Mucosa of stomach (tissue), 1 donor: ENCODE data around the gene SF3B2.

ENCODE experiments used
- H3K27me3 ChIP-seq: one replicate; pipeline ENCODE4 v1.7.0; 2013; ENCODE audit warnings: mild to moderate bottlenecking, low read length; ENCODE audit not compliant: control insufficient read depth, insufficient read depth
- H3K36me3 ChIP-seq: one replicate; pipeline ENCODE4 v1.7.0; 2013; ENCODE audit warnings: low read length; ENCODE audit not compliant: control insufficient read depth, insufficient read depth
- H3K4me1 ChIP-seq: one replicate; pipeline ENCODE4 v1.7.0; 2013; ENCODE audit warnings: mild to moderate bottlenecking, low read length; ENCODE audit not compliant: control insufficient read depth, insufficient read depth
- H3K4me3 ChIP-seq: one replicate; pipeline ENCODE4 v1.7.0; 2013; ENCODE audit warnings: low read length
- H3K9ac ChIP-seq: one replicate; pipeline ENCODE4 v1.7.0; 2013; ENCODE audit warnings: mild to moderate bottlenecking, low read length, moderate library complexity
- H3K9me3 ChIP-seq: one replicate; pipeline ENCODE4 v1.7.0; 2013; ENCODE audit warnings: mild to moderate bottlenecking, low read length, moderate library complexity; ENCODE audit not compliant: control insufficient read depth
- donor health status: Pancreatic carcinoma.

SF3B2 gene

DNA sequence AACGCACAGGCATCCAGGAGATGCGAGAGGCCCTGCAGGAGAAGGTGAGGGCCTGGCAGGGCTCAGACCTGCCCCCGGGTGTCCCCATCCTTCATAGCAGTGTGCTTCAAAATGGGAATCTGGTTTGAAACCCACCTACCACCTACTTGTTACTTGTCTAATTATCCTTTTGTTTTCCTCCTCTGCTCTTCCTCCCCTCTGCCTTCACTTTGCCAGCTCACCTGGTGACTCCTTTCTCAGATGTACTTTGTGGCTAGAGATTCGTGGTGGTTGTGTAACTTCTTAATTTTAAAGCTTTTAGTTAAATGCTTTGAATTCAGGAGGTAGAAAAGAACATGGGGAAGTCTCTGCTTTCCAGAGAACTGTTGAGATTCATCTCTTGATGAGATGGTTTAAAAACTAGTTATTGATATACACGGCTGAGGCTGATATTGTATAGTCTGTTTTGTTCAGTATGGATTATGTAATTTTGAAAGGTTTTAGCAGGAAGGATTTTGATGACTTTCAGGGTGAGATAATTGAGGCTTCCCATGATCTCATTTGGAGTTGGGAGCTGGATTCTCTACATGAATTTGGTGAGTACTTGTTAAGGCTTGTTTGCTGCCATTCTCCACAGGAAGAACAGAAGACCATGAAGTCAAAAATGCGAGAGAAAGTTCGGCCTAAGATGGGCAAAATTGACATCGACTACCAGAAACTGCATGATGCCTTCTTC is 8.0 kb downstream of the SF3B2 start:
- Histone ChIP-seq H3K9me3 (no peaks in the 10 kb centered on the region), H3K4me3 (no peak overlapping the region), H3K4me1 (no peaks in the 10 kb centered on the region), H3K27me3 (no peaks in the 10 kb centered on the region), H3K9ac (no peak overlapping the region), H3K36me3 (peaks cover 56% of the 10 kb centered on the region)

DNA sequence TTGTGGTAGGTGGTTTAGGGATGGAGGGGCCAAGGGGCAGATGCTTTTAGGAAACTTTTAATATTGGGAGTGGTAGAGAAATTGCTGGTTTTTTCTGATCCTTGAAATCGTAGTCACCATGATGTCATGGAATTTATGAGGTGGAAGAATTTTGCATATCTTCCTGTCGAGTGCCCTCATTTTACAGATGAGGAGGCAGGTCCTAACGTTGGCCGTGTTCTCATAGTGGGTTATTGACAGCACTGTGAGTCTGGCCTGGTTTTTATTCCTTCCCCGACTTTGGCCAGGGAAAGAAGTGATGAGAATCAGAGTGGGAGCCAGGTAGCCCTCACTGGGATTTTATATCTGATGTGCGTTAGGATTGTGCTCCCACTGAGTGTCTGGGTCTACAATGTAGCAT is 9.1 kb downstream of the SF3B2 start:
- Histone ChIP-seq H3K9ac (no peak overlapping the region), H3K27me3 (no peaks in the 10 kb centered on the region), H3K9me3 (no peaks in the 10 kb centered on the region), H3K4me1 (no peaks in the 10 kb centered on the region), H3K4me3 (no peak overlapping the region), H3K36me3 (peaks cover 52% of the 10 kb centered on the region)

DNA sequence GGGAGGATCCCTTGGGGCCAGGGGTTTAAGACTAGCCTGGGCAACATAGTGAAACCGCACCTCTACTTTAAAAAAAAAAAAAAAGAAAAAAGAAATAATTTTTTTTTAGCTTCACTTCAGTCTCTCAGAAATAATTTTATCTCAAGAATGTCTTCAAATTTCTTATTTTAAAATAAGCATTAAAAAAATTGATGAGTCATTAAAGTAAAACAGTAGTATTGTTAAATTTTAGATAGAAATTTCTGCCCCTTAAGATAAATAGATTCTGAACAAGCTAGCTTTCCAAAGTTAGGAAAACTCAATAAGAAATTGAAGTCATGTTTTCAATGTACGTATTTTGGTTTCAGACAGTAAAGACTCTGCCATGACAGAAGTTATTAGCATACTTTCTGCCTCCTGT is 10.2 kb downstream of the SF3B2 start:
- Histone ChIP-seq H3K36me3 (peaks cover 54% of the 10 kb centered on the region), H3K4me3 (no peak overlapping the region), H3K4me1 (no peaks in the 10 kb centered on the region), H3K27me3 (no peaks in the 10 kb centered on the region), H3K9me3 (no peaks in the 10 kb centered on the region), H3K9ac (no peak overlapping the region)

DNA sequence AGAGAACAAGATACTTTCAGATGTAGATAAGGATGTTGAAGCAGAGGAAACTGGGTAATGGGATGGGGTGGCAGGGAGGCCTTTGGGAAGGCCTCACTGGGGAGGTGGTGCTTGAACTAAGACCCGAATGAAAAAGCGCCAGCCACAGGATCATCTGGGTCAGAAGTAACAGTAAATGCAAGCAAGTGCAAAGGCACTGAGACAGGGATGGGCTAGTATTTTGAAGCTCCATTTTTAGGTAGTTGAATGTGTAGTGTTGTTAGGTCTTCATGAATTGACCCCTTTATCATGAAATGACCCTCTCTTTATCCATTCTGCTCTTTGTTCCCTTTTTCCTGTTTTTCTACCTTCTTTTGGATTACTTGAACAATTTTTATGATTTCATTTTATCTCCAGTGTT is 11.7 kb downstream of the SF3B2 start:
- H3K36me3 ChIP-seq = peaks cover 47% of the 10 kb centered on the region
- H3K27me3 ChIP-seq = no peaks in the 10 kb centered on the region
- H3K4me1 ChIP-seq = peaks cover 13% of the 10 kb centered on the region
- H3K4me3 ChIP-seq = no peak overlapping the region
- no peaks in the 10 kb centered on the region for H3K9me3 ChIP-seq
- H3K9ac ChIP-seq = no peak overlapping the region

DNA sequence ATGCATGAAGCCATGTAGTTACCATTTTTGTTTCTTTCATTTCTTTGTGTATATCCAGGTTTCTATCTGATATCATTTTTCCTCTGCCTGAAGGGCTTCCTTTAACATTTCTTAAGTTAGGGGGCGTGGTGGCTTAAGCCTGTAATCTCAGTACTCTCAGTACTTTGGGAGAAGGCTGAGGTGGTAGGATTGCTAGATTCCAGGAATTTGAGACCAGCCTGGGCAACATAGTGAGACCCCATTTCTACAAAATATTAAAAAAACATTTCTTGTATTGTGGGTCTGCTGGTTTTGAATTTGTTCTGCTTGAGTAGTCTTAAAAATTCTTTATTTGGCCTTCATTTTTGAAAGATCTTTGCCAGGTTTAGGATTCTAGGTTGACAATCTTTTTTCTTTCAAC is 12.4 kb downstream of the SF3B2 start:
- H3K4me3 ChIP-seq = no peak overlapping the region
- H3K9ac ChIP-seq = no peak overlapping the region
- no peaks in the 10 kb centered on the region for H3K27me3 ChIP-seq
- H3K9me3 ChIP-seq = no peaks in the 10 kb centered on the region
- peaks cover 40% of the 10 kb centered on the region for H3K36me3 ChIP-seq
- H3K4me1 ChIP-seq = peaks cover 19% of the 10 kb centered on the region

DNA sequence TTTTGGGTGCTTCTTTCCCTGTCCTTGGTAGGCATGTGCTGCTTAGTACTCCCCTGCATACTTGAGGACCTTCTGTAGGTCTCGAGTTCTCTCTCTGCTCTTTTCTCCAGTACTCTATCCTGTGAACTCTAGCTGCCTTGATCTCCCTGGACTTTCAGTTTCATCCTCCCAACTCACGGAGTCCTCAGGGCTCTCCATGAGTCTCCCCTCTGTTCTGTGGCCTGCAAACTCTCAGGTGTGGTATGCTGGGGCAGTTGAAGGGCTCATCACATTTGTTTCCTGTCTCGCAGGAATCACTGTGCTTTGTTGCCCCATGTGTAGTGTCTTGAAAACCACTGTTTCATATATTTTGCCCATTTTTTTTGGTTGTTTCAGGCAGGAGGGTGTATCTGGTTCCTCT is 14.6 kb downstream of the SF3B2 start:
- H3K27me3 ChIP-seq = no peaks in the 10 kb centered on the region
- peaks cover 26% of the 10 kb centered on the region for H3K4me1 ChIP-seq
- no peak overlapping the region for H3K4me3 ChIP-seq
- no peaks in the 10 kb centered on the region for H3K9me3 ChIP-seq
- H3K36me3 ChIP-seq = peaks cover 26% of the 10 kb centered on the region
- no peak overlapping the region for H3K9ac ChIP-seq

DNA sequence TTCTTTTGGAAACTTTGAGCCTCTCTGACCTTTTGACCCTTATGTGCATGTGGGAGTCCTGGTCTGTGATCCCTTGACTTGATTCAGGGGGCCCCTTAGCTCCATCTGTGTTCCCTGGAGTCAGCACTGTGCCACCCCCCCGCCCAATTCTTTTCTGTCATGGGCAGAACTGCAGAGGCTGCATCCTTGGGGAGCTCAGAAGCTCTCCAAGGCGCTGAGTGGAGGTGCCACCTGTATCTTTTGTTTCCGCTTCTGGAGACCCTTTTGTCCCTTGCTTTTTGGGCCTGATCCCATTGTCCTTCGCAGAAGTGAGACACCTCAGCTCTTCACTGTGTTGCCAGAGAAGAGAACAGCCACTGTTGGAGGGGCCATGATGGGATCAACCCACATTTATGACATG is 15.5 kb downstream of the SF3B2 start:
- Histone ChIP-seq H3K4me1 (peaks cover 27% of the 10 kb centered on the region), H3K27me3 (no peaks in the 10 kb centered on the region), H3K4me3 (no peak overlapping the region), H3K9me3 (no peaks in the 10 kb centered on the region), H3K36me3 (peaks cover 26% of the 10 kb centered on the region), H3K9ac (no peak overlapping the region)

DNA sequence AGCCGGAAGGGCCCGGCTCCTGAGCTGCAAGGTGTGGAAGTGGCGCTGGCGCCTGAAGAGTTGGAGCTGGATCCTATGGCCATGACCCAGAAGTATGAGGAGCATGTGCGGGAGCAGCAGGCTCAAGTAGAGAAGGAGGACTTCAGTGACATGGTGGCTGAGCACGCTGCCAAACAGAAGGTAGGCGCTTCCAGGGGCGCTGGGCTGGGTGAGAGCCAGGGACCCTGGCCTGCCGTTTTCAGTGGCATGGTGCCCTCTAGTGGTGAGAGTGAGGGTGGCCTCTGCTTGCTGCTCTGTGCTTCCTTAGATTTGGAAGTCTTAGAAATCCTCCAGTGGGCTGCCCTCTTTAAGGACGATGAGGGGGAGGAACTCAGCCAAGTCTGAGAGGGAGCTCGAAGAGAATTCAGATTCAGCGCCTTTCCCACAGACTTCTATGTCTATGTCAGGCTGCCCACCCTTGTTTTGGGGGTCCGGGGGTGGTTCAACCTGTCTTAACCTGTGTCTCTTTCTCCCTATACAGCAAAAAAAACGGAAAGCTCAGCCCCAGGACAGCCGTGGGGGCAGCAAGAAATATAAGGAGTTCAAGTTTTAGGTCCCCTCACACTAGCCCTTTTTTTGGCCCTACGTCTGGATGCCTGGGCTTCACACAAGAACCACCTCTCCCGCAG is 16.1 kb downstream of the SF3B2 start:
- H3K9ac ChIP-seq = no peak overlapping the region
- peaks cover 19% of the 10 kb centered on the region for H3K36me3 ChIP-seq
- no peaks in the 10 kb centered on the region for H3K9me3 ChIP-seq

DNA sequence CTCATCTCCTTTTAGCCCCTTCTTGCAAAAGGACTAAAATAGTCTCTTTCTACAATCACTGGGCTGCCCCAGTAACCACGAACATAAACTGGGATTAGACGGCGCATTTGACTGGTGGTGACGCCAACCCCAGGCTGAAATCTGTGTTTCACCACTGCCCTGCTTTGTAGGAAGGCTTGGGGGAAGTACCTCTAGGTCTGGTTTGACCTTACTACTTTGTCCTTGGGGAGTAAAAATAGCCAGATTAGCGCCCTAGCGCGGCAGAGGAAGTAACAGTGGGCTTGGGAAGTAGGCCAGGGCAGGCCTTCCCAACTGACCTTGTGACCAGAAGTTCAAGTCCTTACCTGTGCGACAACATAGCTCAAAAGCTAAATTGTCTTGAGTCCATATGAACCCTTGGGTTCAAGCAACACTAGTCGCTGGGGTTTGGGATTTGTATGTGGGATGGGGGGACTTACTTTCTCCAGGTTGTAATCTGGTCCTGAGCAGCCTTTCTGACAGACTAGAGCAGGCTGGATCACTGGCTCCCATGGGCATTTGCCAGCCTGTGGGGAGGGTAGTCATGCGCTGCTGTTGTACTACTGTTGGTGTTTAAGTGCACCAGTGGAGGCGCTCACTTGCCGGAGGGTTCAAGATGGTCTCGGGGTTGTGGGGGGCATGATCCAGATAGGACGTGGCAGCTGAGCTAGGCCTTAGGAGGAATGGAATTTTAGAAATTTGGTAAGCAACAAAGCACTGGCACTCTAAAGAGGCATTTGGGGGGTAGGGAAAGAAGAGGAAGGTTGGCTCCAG is 17.0 kb downstream of the SF3B2 start:
- Histone ChIP-seq H3K27me3 (no peaks in the 10 kb centered on the region), H3K9ac (peak overlapping the region; percentile 72), H3K9me3 (no peaks in the 10 kb centered on the region), H3K4me3 (no peak overlapping the region), H3K36me3 (peaks cover 13% of the 10 kb centered on the region), H3K4me1 (peaks cover 27% of the 10 kb centered on the region)

More for the DNA sequence above, 16.1 kb downstream of the SF3B2 start:
- Histone ChIP-seq H3K4me3 (no peak overlapping the region), H3K27me3 (no peaks in the 10 kb centered on the region), H3K4me1 (peaks cover 27% of the 10 kb centered on the region)

DNA sequence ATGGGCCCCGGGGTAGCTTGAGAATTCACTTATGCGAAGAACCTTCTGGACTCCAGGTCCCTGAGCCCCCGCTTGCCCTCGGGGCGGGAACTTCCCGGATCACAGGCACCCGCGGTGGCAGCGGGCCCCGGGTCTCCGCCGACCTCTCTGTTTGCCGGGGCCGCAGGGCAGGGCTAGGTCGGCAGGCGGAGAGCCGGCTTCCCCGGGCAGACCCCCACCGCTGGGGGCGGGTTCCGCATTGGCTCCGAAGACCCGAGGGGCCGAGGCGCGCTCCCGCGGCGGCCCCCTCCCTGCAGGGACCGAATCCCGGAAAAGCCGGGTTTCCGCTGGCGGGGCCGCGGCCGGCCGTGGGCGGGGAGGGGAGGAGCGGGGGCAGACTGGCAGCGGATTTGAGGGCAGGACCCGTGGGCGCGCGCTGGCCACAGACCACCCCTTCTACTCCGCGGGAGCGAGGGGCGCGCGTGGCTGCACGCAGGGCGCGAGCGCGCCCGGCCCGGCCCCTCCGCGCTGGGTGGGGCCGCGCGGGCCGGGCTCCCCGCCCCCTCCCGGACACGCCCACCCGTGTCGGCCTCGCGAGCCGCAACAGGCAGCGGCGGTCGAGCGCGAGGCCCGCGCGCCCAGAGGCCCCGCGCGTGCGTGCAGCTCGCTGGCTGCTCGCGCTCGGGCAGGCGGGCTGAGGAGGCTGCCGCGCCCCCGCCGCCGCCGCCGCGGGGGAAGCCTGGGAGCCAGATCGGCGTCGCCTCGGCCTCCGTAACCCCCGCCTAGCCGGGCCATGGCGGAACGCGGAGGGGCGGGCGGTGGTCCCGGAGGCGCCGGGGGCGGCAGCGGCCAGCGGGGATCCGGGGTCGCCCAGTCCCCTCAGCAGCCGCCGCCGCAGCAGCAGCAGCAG is 17.8 kb downstream of the SF3B2 start, which contains the start of gene PACS1:
Gene PACS1, plus strand, starts transcription at position 558 of the 889 bp plus-strand sequence. Its CDS starts 215 bp downstream, at position 773.
- no peaks in the 10 kb centered on the region for H3K9me3 ChIP-seq
- peaks cover 13% of the 10 kb centered on the region for H3K36me3 ChIP-seq
- H3K27me3 ChIP-seq = no peaks in the 10 kb centered on the region
- H3K9ac ChIP-seq = peak within 1 kb of the TSS; percentile 72
- H3K4me3 ChIP-seq = no peak within 1 kb of the TSS
- peaks cover 27% of the 10 kb centered on the region for H3K4me1 ChIP-seq

DNA sequence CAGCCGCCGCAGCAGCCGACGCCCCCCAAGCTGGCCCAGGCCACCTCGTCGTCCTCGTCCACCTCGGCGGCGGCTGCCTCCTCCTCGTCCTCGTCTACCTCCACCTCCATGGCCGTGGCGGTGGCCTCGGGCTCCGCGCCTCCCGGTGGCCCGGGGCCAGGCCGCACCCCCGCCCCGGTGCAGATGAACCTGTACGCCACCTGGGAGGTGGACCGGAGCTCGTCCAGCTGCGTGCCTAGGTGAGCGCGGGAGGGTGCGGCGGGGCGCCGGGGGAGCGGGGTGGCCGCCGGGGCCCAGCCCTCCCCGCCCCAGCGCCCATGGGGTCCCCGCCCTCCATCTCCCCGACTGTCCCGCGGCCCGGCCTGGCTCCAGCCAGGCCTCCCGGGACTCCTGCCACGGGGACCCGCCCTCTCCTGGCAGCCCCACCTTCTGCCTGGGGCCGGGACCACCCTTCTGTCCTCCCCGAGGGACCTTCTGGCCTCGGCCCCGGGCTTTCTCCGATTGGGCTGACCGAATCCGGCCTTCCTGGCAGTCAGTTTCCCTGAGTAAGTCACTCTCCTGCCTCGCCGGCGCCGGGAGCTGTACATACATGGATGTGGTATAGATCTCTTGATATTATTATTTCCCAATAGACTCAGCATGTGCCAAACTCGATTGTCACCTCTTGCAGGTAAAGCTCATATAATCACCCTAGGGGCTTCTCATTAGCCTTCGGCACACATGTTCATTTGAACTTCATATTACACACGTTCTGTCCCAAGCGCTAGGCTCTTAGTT is 18.6 kb downstream of the SF3B2 start:
- Histone ChIP-seq H3K27me3 (no peaks in the 10 kb centered on the region), H3K4me1 (peaks cover 27% of the 10 kb centered on the region)

More for the DNA sequence above, 18.6 kb downstream of the SF3B2 start:
- Histone ChIP-seq H3K4me3 (no peak overlapping the region), H3K36me3 (peaks cover 13% of the 10 kb centered on the region), H3K9me3 (no peaks in the 10 kb centered on the region), H3K9ac (peak overlapping the region; percentile 53)
